Measurements from ENCODE around the gene HNRNPU.
A peak's percentile ranks its signal among the peaks of the same experiment; 100 is the strongest.

HNRNPU gene

DNA sequence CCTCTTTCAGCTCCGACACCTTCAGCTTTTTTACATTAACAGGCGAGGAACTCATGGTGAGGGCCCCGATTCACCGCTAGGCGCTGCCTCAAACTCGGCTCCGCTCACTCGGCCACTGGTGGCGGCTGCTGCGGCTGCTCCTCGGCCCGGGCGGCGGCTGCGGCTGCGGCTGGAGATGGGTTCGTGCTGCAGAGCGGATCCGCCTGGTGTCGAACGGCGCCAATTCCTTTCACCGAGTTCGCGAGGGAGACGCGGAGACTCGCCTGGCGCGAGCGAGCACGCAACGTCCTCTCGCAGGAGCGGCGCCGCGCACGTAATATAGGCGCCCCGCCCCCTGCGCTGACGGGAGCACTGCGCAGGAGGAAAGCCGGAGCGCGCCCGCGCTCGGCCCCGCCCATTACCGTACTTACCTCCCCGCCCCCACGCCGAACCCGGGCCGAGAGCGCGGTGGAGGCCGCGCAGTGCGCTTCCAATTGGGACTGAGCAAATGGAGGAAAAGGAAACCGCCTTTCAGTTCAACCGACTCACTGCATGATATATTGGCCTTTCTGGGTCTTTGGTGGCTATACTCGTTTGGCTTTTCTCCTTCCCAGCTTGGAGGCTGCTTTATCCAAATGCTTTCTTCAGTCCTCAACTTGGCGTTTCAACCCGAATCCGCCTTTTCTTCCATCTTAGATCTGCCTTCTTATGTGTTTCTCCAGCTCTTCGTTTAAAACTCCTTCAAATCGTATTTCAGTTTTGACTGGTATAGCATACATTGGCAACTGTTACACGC is at the start of gene HNRNPU:
HNRNPU (minus strand) TSS at position 291 of the 775 bp plus-strand sequence; CDS start at position 55, 236 bp downstream.
- CTCF ChIA-PET = interaction anchor here (0.8 to 18.3 kb wide), 8 partner anchors 10 to 178 kb away, joined by 3 to 204 read pairs (median 3); partner anchors contain the start of gene COX20
- TF ChIP-seq, protein P1, sequence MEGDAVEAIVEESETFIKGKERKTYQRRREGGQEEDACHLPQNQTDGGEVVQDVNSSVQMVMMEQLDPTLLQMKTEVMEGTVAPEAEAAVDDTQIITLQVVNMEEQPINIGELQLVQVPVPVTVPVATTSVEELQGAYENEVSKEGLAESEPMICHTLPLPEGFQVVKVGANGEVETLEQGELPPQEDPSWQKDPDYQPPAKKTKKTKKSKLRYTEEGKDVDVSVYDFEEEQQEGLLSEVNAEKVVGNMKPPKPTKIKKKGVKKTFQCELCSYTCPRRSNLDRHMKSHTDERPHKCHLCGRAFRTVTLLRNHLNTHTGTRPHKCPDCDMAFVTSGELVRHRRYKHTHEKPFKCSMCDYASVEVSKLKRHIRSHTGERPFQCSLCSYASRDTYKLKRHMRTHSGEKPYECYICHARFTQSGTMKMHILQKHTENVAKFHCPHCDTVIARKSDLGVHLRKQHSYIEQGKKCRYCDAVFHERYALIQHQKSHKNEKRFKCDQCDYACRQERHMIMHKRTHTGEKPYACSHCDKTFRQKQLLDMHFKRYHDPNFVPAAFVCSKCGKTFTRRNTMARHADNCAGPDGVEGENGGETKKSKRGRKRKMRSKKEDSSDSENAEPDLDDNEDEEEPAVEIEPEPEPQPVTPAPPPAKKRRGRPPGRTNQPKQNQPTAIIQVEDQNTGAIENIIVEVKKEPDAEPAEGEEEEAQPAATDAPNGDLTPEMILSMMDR (IDR thresholded peaks at IDR 0.05; ENCODE audit: control extremely low read depth, extremely low read depth, low read depth, missing control alignments) = peak; percentile 15

GRCh38 chr1:244913806-244914205 is 49.5 kb upstream of the HNRNPU start:
- TF ChIP-seq, protein P1 (IDR thresholded peaks at IDR 0.05; ENCODE audit: control extremely low read depth, extremely low read depth, low read depth, missing control alignments) = no peak
- ChIA-PET POLR2A (no interaction called here), CTCF (no interaction called here)
- DNase-seq (ENCODE audit: extremely low spot score) = no peak

More for the DNA sequence above, at the start of gene HNRNPU:
- peak; percentile 93 for DNase-seq (ENCODE audit: extremely low spot score)
- POLR2A ChIA-PET = interaction anchor here (0.5 to 2.0 kb wide), 6 partner anchors 14 to 107 kb away, joined by 3 to 12 read pairs (median 6); partner anchors contain the start of gene COX20

- ChIA-PET CTCF (no interaction called here), POLR2A (no interaction called here)
- TF ChIP-seq, protein P1 (IDR thresholded peaks at IDR 0.05; ENCODE audit: control extremely low read depth, extremely low read depth, low read depth, missing control alignments) = no peak
- no peak for DNase-seq (ENCODE audit: extremely low spot score)
These were observed 39.8 kb upstream of the HNRNPU start for GRCh38 chr1:244904119-244904518.

DNA sequence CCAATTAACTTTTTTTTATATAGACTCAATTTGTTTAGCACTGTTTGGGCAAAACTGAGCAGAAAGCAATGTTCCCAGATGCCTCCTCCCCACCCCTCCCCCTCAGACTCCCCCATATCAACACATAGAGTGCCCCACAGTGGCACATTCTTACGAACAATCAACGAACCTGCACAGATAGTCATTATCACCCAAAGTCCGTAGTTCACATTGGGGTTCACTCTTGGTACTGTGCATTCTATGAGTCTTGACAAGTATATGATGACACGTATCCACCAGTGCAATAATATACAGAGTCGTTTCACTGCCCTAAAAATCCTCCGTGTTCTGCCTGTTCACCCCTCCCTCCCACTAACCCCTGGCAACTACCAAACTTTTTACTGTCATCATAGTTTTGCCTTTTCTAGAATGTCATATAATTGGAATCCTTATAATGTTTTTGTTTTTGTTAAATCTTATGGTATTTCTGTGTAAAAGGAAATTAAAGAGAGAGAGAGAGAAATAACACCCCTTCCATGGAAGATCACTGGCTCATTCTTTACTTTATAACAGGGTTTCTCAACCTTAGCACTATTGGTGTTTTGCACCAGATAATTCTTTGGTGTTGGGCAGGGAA is 37.2 kb upstream of the HNRNPU start:
- DNase-seq (ENCODE audit: extremely low spot score) = no peak
- ChIA-PET CTCF (no interaction called here), POLR2A (no interaction called here)
- TF ChIP-seq, protein P1 (IDR thresholded peaks at IDR 0.05; ENCODE audit: control extremely low read depth, extremely low read depth, low read depth, missing control alignments) = no peak

DNA sequence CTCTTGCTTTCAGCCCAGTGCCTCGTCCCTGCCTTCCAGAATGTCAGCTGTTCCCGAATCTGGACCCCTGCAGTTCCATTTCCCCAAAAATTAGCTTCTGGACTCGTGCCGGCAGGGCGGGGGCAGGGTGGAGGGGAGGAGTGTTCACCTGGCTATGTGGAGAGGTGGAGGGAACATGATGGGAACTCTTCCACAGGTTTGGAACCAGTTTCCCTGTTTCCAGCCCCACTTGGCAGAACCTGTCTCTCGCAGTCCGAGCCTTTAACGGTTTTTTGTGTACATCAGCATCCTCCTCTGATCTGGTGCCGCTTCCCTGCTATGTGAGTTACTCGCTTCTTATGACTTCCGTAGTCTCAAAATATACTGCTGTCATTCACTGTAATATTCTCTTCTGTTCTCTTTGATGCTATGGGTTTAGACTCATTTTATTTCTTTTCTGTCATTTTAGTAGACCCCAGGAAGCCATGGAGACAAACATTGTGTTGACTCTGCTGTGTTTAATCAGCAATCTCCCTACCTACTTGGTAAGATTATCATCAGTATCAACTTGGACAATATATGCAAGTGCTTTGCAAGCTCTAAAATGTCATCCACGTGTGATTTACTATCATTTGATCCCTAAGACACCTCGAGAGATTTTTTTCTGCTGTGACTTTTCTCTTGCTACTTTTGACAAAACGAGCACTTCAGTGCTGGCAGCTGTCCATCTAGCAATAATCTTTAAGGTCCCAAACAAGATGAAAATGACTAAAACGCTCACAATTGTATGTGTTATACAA is 33.3 kb upstream of the HNRNPU start:
- TF ChIP-seq, protein P1 (IDR thresholded peaks at IDR 0.05; ENCODE audit: control extremely low read depth, extremely low read depth, low read depth, missing control alignments) = no peak
- DNase-seq (ENCODE audit: extremely low spot score) = no peak
- ChIA-PET CTCF (interaction anchor here (3.2 kb wide), 1 partner anchor 9 kb away, joined by 7 read pairs; no protein-coding TSS in a partner anchor), POLR2A (no interaction called here)

DNA sequence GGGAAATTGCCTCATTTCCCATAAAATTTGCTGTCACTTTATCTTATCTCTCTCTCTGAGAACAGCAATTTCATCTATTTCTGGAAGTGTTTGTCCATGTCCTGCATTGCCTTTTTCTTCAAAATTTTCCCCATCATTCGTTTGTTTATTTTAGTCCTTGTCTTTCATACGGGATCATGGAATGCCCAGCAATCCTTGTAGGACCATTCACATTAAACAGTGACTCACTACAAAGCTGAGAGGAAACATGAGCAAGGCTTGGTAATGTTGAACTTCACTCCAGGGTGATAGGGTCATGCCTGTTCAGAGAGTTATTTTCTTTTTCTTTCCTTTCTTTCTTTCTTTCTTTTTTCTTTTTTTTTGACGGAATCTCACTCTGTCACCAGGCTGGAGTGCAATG is 32.2 kb upstream of the HNRNPU start:
- ChIA-PET POLR2A (no interaction called here), CTCF (no interaction called here)
- TF ChIP-seq, protein P1 (IDR thresholded peaks at IDR 0.05; ENCODE audit: control extremely low read depth, extremely low read depth, low read depth, missing control alignments) = no peak
- no peak for DNase-seq (ENCODE audit: extremely low spot score)

All from GM10248 (cell line).